ENCODE data around the gene SNX20. TPM values are rescaled to one million over a fixed set of nuclear protein-coding genes. Genes with fewer than 3 reads are reported as not detected.
A peak's percentile ranks its signal among the peaks of the same experiment; 100 is the strongest.

SNX20 gene
- total RNA-seq, 4 donors from 2014 or later: 0.17 to 4.0 (median 1.9) TPM

GRCh38 chr16:50674831-50675230 is 6.3 kb downstream of the SNX20 start:
- intact Hi-C loops (cut with DNase I; ENCODE audit: low total_unique reads): no loop called here
- ATAC-seq: no peak
- in situ Hi-C loops (cut with MboI; ENCODE audit: low sequenced_read_pairs in 4 of 4): loop anchor here in 2 of 4 donors (25.0 kb wide), 1 partner anchor 463 kb away; no protein-coding TSS in a partner anchor

GRCh38 chr16:50673496-50674275 is 7.4 kb downstream of the SNX20 start:
- in situ Hi-C loops (cut with MboI; ENCODE audit: low sequenced_read_pairs in 4 of 4): loop anchor here in 2 of 4 donors (25.0 kb wide), 1 partner anchor 461 kb away; no protein-coding TSS in a partner anchor
- TF ChIP-seq CTCF (IDR thresholded peaks at IDR 0.05 in 4 of 5, conservative IDR thresholded peaks at IDR 0.05 in 1 of 5) (no peak), POLR2A (IDR thresholded peaks at IDR 0.05) (no peak)
- Histone ChIP-seq H3K27me3 (no peaks in the 10 kb centered on the region), H3K4me3 (no peak overlapping the region), H3K9me3 (peaks cover 0 to 7% (median 0%) of the 10 kb centered on the region in 3 donors), H3K4me1 (peaks cover 6 to 12% of the 10 kb centered on the region in 2 donors), H3K36me3 (no peaks in the 10 kb centered on the region), H3K27ac (no peak overlapping the region)
- intact Hi-C loops (cut with DNase I; ENCODE audit: low total_unique reads): no loop called here
- no peak for DNase-seq
- ATAC-seq: no peak

More at GRCh38 chr16:50674831-50675230, 6.3 kb downstream of the SNX20 start:
- no peak for DNase-seq
- Histone ChIP-seq H3K9me3 (peaks cover 0 to 7% (median 0%) of the 10 kb centered on the region in 3 donors), H3K36me3 (no peaks in the 10 kb centered on the region), H3K4me3 (no peak overlapping the region), H3K4me1 (peaks cover 0 to 2% of the 10 kb centered on the region in 2 donors), H3K27me3 (no peaks in the 10 kb centered on the region), H3K27ac (no peak overlapping the region)
- TF ChIP-seq POLR2A (IDR thresholded peaks at IDR 0.05) (no peak), CTCF (IDR thresholded peaks at IDR 0.05 in 4 of 5, conservative IDR thresholded peaks at IDR 0.05 in 1 of 5) (no peak)

- peaks cover 0 to 7% (median 0%) of the 10 kb centered on the region in 3 donors for H3K9me3 ChIP-seq
- H3K27ac ChIP-seq: no peak overlapping the region
- no peaks in the 10 kb centered on the region for H3K36me3 ChIP-seq
- ATAC-seq: no peak
- no peak overlapping the region for H3K4me3 ChIP-seq
- peaks cover 16 to 17% of the 10 kb centered on the region in 2 donors for H3K4me1 ChIP-seq
- in situ Hi-C loops (cut with MboI; ENCODE audit: low sequenced_read_pairs in 4 of 4) (loop anchor here in 2 of 4 donors (25.0 kb wide), 1 partner anchor 459 kb away; no protein-coding TSS in a partner anchor), intact Hi-C loops (cut with DNase I; ENCODE audit: low total_unique reads) (no loop called here)
- no peak for DNase-seq
- TF ChIP-seq POLR2A (IDR thresholded peaks at IDR 0.05): no peak
- TF ChIP-seq CTCF (IDR thresholded peaks at IDR 0.05 in 4 of 5, conservative IDR thresholded peaks at IDR 0.05 in 1 of 5): peak in 3 of 5 experiments; percentile 31 to 37 (median 34)
- H3K27me3 ChIP-seq: no peaks in the 10 kb centered on the region
Observed at GRCh38 chr16:50671644-50672260, 9.4 kb downstream of the SNX20 start.

GRCh38 chr16:50670476-50670875 is 10.6 kb downstream of the SNX20 start:
- H3K4me1 ChIP-seq: peaks cover 16 to 20% of the 10 kb centered on the region in 2 donors
- intact Hi-C loops (cut with DNase I; ENCODE audit: low total_unique reads): no loop called here
- no peak for DNase-seq
- H3K4me3 ChIP-seq: no peak overlapping the region
- TF ChIP-seq POLR2A (IDR thresholded peaks at IDR 0.05): no peak
- no peak for TF ChIP-seq CTCF (IDR thresholded peaks at IDR 0.05 in 4 of 5, conservative IDR thresholded peaks at IDR 0.05 in 1 of 5)
- no peak for ATAC-seq
- H3K27me3 ChIP-seq: no peaks in the 10 kb centered on the region
- in situ Hi-C loops (cut with MboI; ENCODE audit: low sequenced_read_pairs in 4 of 4): loop anchor here in 2 of 4 donors (25.0 kb wide), 1 partner anchor 458 kb away; no protein-coding TSS in a partner anchor
- H3K27ac ChIP-seq: no peak overlapping the region
- H3K36me3 ChIP-seq: no peaks in the 10 kb centered on the region
- peaks cover 0 to 7% (median 0%) of the 10 kb centered on the region in 3 donors for H3K9me3 ChIP-seq

Measured in gastrocnemius medialis (tissue), 4 donors.